Ovary (tissue), 3 donors: Measurements from ENCODE around the gene ITGA3.

ENCODE experiments used
- CTCF ChIP-seq, 3 donors: fragments of 450-650 bp in 2 of 3; fragments of 200-600 bp in 1 of 3; IDR thresholded peaks; one replicate each; pipeline versions ENCODE4 v1.5.1 to v1.8.0; 2016 to 2022; ENCODE audit warnings: antibody characterized with exemption in 3 of 3, mild to moderate bottlenecking in 1 of 3
- EP300 ChIP-seq: sonication (generic); formaldehyde crosslinking; IDR thresholded peaks from one replicate; pipeline ENCODE4 v1.6.1; 2017; ENCODE audit warnings: antibody characterized with exemption
- donor health status: DM: no; HTN: no; CAD: no.

GRCh38 chr17:50094753-50095619, 39.1 kb downstream of the ITGA3 start, which contains the start of gene PDK2:
- TF ChIP-seq CTCF (IDR thresholded peaks at IDR 0.05), result no peak
- no peak for TF ChIP-seq EP300
